Measurements from ENCODE around the gene ELL2. TPM values are rescaled to one million over a fixed set of nuclear protein-coding genes. Genes with fewer than 3 reads are reported as not detected.

The ELL2 gene
- total RNA-seq, 2 donors from 2014 or later, result 83.9 to 248 TPM

- Histone ChIP-seq H3K4me1 (ENCODE audit: control insufficient read depth in 1 of 2, low read depth in 2 of 2) (peaks cover 19 to 44% of the 10 kb centered on the region in 2 donors), H3K4me3 (no peak overlapping the region), H3K36me3 (no peaks in the 10 kb centered on the region), H3K27me3 (replicated peaks; ENCODE audit: insufficient read depth) (no peaks in the 10 kb centered on the region), H3K27ac (no peak overlapping the region), H3K9me3 (no peaks in the 10 kb centered on the region)
- ATAC-seq (ENCODE audit: insufficient number of reproducible peaks, low FRiP score, low read depth), result no peak
- no peak for DNase-seq (ENCODE audit: low spot score)
- no peak for TF ChIP-seq CTCF (IDR thresholded peaks at IDR 0.05)
Measured at GRCh38 chr5:95988094-95988493, 26.4 kb upstream of the ELL2 start.

- DNase-seq (ENCODE audit: low spot score) (no peak), ATAC-seq (ENCODE audit: insufficient number of reproducible peaks, low FRiP score, low read depth) (no peak)
- Histone ChIP-seq H3K4me1 (ENCODE audit: control insufficient read depth in 1 of 2, low read depth in 2 of 2) (peaks cover 19 to 44% of the 10 kb centered on the region in 2 donors), H3K36me3 (no peaks in the 10 kb centered on the region), H3K27ac (peak overlapping the region; percentile 69 to 82), H3K9me3 (no peaks in the 10 kb centered on the region), H3K27me3 (replicated peaks; ENCODE audit: insufficient read depth) (no peaks in the 10 kb centered on the region), H3K4me3 (no peak overlapping the region)
- TF ChIP-seq CTCF (IDR thresholded peaks at IDR 0.05), result no peak
Measured at GRCh38 chr5:95986937-95987520, 25.4 kb upstream of the ELL2 start.

- DNase-seq (ENCODE audit: low spot score) (no peak), ATAC-seq (ENCODE audit: insufficient number of reproducible peaks, low FRiP score, low read depth) (no peak)
- no peaks in the 10 kb centered on the region for H3K36me3 ChIP-seq
- peaks cover 19 to 44% of the 10 kb centered on the region in 2 donors for H3K4me1 ChIP-seq (ENCODE audit: control insufficient read depth in 1 of 2, low read depth in 2 of 2)
- no peaks in the 10 kb centered on the region for H3K27me3 ChIP-seq (replicated peaks; ENCODE audit: insufficient read depth)
- H3K27ac ChIP-seq, result peak overlapping the region; percentile 69 to 82
- no peaks in the 10 kb centered on the region for H3K9me3 ChIP-seq
- peak overlapping the region; percentile 14 for H3K4me3 ChIP-seq
- TF ChIP-seq CTCF (IDR thresholded peaks at IDR 0.05), result no peak
Measured at GRCh38 chr5:95986001-95986400, 24.4 kb upstream of the ELL2 start.

- H3K4me3 ChIP-seq, result peak overlapping the region; percentile 14
- DNase-seq (ENCODE audit: low spot score), result no peak
- H3K27me3 ChIP-seq (replicated peaks; ENCODE audit: insufficient read depth), result no peaks in the 10 kb centered on the region
- no peak for ATAC-seq (ENCODE audit: insufficient number of reproducible peaks, low FRiP score, low read depth)
- H3K36me3 ChIP-seq, result no peaks in the 10 kb centered on the region
- peak; percentile 11 for TF ChIP-seq CTCF (IDR thresholded peaks at IDR 0.05)
- peaks cover 19 to 44% of the 10 kb centered on the region in 2 donors for H3K4me1 ChIP-seq (ENCODE audit: control insufficient read depth in 1 of 2, low read depth in 2 of 2)
- peak overlapping the region; percentile 69 to 82 for H3K27ac ChIP-seq
- no peaks in the 10 kb centered on the region for H3K9me3 ChIP-seq
Measured at GRCh38 chr5:95985249-95985648, 23.6 kb upstream of the ELL2 start.

GRCh38 chr5:95984287-95984938 lies 22.8 kb upstream of the ELL2 start:
- no peak for TF ChIP-seq CTCF (IDR thresholded peaks at IDR 0.05)
- no peak for DNase-seq (ENCODE audit: low spot score)
- H3K4me1 ChIP-seq (ENCODE audit: control insufficient read depth in 1 of 2, low read depth in 2 of 2), result peaks cover 12 to 40% of the 10 kb centered on the region in 2 donors
- no peaks in the 10 kb centered on the region for H3K36me3 ChIP-seq
- no peak overlapping the region for H3K27ac ChIP-seq
- no peaks in the 10 kb centered on the region for H3K9me3 ChIP-seq
- H3K4me3 ChIP-seq, result no peak overlapping the region
- H3K27me3 ChIP-seq (replicated peaks; ENCODE audit: insufficient read depth), result no peaks in the 10 kb centered on the region
- no peak for ATAC-seq (ENCODE audit: insufficient number of reproducible peaks, low FRiP score, low read depth)
